IMR-90 (cell line): ENCODE measurements around the gene NECTIN2. TPM values are rescaled to one million over a fixed set of nuclear protein-coding genes. Genes with fewer than 3 reads are reported as not detected.

Experiments used
- ATAC-seq: fragments of 200-7000 bp; cut with Tn5 transposase; 2 replicates; pipeline ENCODE4 v1.9.1; 2020; ENCODE audit warnings: low read depth, mild to moderate bottlenecking, moderate library complexity
- BruUV-seq: library from RNA; stranded (reverse); fragments of 400-500 nt; replicated peaks from 2 replicates; lab custom pipeline; 2021; lab: Mats Ljungman, UMichigan
- CTCF ChIA-PET: fragments of 300-600 bp; formaldehyde crosslinking; extraction: SDS; loops from one replicate; lab custom pipeline; 2021; ENCODE audit warnings: antibody characterized with exemption; lab: Yijun Ruan, JAX
- POLR2A ChIA-PET: fragments of 300-600 bp; sonication (Branson Sonifier 250); formaldehyde crosslinking; loops from one replicate; lab custom pipeline; 2022; ENCODE audit warnings: antibody characterized with exemption; ENCODE audit not compliant: unreplicated experiment; lab: Charles Lee
- DNase-seq: peaks from one replicate; pipeline ENCODE4 v3.0.0; 2013
- H2AFZ ChIP-seq: replicated peaks from 2 replicates; pipeline ENCODE3; 2013; ENCODE audit warnings: low read length, mild to moderate bottlenecking; ENCODE audit not compliant: poor library complexity
- H2AK5ac ChIP-seq: 2 replicates; pipeline ENCODE4 v1.6.1; 2013; ENCODE audit warnings: low read depth, low read length, inconsistent platforms
- H2AK9ac ChIP-seq: replicated peaks from 2 replicates; pipeline ENCODE3; 2013; ENCODE audit warnings: mild to moderate bottlenecking, low read depth, low read length, moderate library complexity; ENCODE audit not compliant: poor library complexity
- H2BK120ac ChIP-seq: 2 replicates; pipeline ENCODE4 v1.6.1; 2013; ENCODE audit warnings: low read depth, low read length, inconsistent platforms
- H2BK15ac ChIP-seq: 3 replicates; pipeline ENCODE4 v1.6.1; 2013; ENCODE audit warnings: low read depth, low read length, inconsistent platforms
- H2BK20ac ChIP-seq: 2 replicates; pipeline ENCODE4 v1.6.1; 2013; ENCODE audit warnings: low read depth, mild to moderate bottlenecking, inconsistent platforms, low read length, moderate library complexity
- H2BK5ac ChIP-seq: 2 replicates; pipeline ENCODE4 v1.6.1; 2013; ENCODE audit warnings: mild to moderate bottlenecking, low read depth, low read length, inconsistent platforms; ENCODE audit not compliant: poor library complexity, severe bottlenecking
- H3K14ac ChIP-seq: replicated peaks from 2 replicates; pipeline ENCODE4 v1.6.1; 2013; ENCODE audit warnings: low read depth, low read length, inconsistent platforms
- H3K18ac ChIP-seq: 2 replicates; pipeline ENCODE4 v1.6.1; 2013; ENCODE audit warnings: low read depth, low read length, control low read depth
- H3K23ac ChIP-seq: 2 replicates; pipeline ENCODE4 v1.6.1; 2013; ENCODE audit warnings: low read depth, low read length, inconsistent platforms
- H3K27ac ChIP-seq: 2 replicates; pipeline ENCODE4 v1.5.1; 2013; ENCODE audit warnings: mild to moderate bottlenecking, control low read depth, low read length; ENCODE audit not compliant: insufficient read depth
- H3K27me3 ChIP-seq: 2 replicates; pipeline ENCODE4 v1.6.1; 2013; ENCODE audit warnings: low read length; ENCODE audit not compliant: control insufficient read depth, insufficient read depth
- H3K36me3 ChIP-seq: 2 replicates; pipeline ENCODE4 v1.6.1; 2013; ENCODE audit warnings: low read length, mixed read lengths; ENCODE audit not compliant: control insufficient read depth, insufficient read depth
- H3K4ac ChIP-seq: 2 replicates; pipeline ENCODE4 v1.6.1; 2013; ENCODE audit warnings: low read depth, low read length, inconsistent platforms
- H3K4me1 ChIP-seq: 2 replicates; pipeline ENCODE4 v1.6.1; 2013; ENCODE audit warnings: low read length, mixed read lengths; ENCODE audit not compliant: control insufficient read depth, insufficient read depth
- H3K4me2 ChIP-seq: 2 replicates; pipeline ENCODE4 v1.6.1; 2013; ENCODE audit warnings: low read depth, mild to moderate bottlenecking, control low read depth, low read length, moderate library complexity
- H3K4me3 ChIP-seq: 2 replicates; pipeline ENCODE4 v1.5.1; 2013; ENCODE audit warnings: low read depth, mild to moderate bottlenecking, control low read depth, low read length, moderate library complexity; ENCODE audit not compliant: insufficient read depth
- H3K56ac ChIP-seq: 2 replicates; pipeline ENCODE4 v1.6.1; 2013; ENCODE audit warnings: low read length, inconsistent platforms; ENCODE audit not compliant: insufficient read depth; ENCODE audit errors: extremely low read depth
- H3K79me1 ChIP-seq, 2 experiments: 2 replicates each; pipeline ENCODE4 v1.6.1; 2013; ENCODE audit warnings: low read length in 2 of 2, inconsistent platforms in 1 of 2, low read depth in 1 of 2
- H3K9ac ChIP-seq: 2 replicates; pipeline ENCODE4 v1.6.1; 2013; ENCODE audit warnings: low read depth, low read length, control low read depth
- H3K9me1 ChIP-seq: 2 replicates; pipeline ENCODE4 v1.6.1; 2013; ENCODE audit warnings: low read length, inconsistent platforms; ENCODE audit not compliant: insufficient read depth
- H3K9me3 ChIP-seq: 2 replicates; pipeline ENCODE4 v1.6.1; 2013; ENCODE audit warnings: low read length; ENCODE audit not compliant: control insufficient read depth, insufficient read depth
- H4K20me1 ChIP-seq: 2 replicates; pipeline ENCODE4 v1.6.1; 2013; ENCODE audit warnings: low read length, inconsistent platforms; ENCODE audit not compliant: insufficient read depth
- H4K5ac ChIP-seq: 2 replicates; pipeline ENCODE4 v1.6.1; 2013; ENCODE audit warnings: mild to moderate bottlenecking, low read depth, low read length, control low read depth
- H4K8ac ChIP-seq, 2 experiments: 2 replicates each; pipeline ENCODE4 v1.6.1; 2013; ENCODE audit warnings: low read depth in 2 of 2, low read length in 2 of 2, control low read depth in 1 of 2, inconsistent platforms in 1 of 2
- H4K91ac ChIP-seq: 2 replicates; pipeline ENCODE4 v1.6.1; 2013; ENCODE audit warnings: low read depth, low read length, inconsistent platforms; ENCODE audit not compliant: insufficient read depth
- CHD1 ChIP-seq: IDR thresholded peaks from 2 replicates; pipeline ENCODE4 v1.6.1; 2012; ENCODE audit warnings: low read depth, low read length, improper control_type of control experiment
- MAZ ChIP-seq: IDR thresholded peaks from 2 replicates; pipeline ENCODE4 v1.6.1; 2012; ENCODE audit warnings: low read depth, mild to moderate bottlenecking, low read length, improper control_type of control experiment, moderate library complexity, borderline replicate concordance
- NFE2L2 ChIP-seq: fragments of 150-350 bp; IDR thresholded peaks from 2 replicates; pipeline ENCODE4 v1.6.1; 2016; ENCODE audit warnings: low read depth, mild to moderate bottlenecking, low read length
- POLR2A ChIP-seq: IDR thresholded peaks from 2 replicates; pipeline ENCODE4 v1.6.1; 2012; ENCODE audit warnings: mild to moderate bottlenecking, low read depth, low read length
- WGBS, 2 experiments: methylation state at CpG; one replicate each; pipeline versions ENCODE4 v1.1.5 to v1.1.7; 2013; ENCODE audit warnings: missing lambda C conversion rate in 2 of 2; ENCODE audit not compliant: insufficient read length in 1 of 2; ENCODE audit errors: extremely low coverage in 2 of 2; 5-methylcytosine and 5-hydroxymethylcytosine counted together
- dilution Hi-C: fragments of 300-500 bp; cut with HindIII; formaldehyde crosslinking; loops from one replicate; pipeline ENCODE4 v1.14.3; 2018; ENCODE audit warnings: low sequenced_read_pairs; ENCODE audit not compliant: unreplicated experiment
- in situ Hi-C: fragments of 300-500 bp; cut with MboI; formaldehyde crosslinking; loops from 3 replicates; pipeline ENCODE4 v1.14.3; 2019; ENCODE audit warnings: low sequenced_read_pairs, inconsistent platforms, mixed read lengths
- intact Hi-C: fragments of 100-400 bp; cut with micrococcal nuclease; formaldehyde crosslinking; loops from 2 replicates; pipeline ENCODE4 v1.10.0; 2022
- polyA plus RNA-seq, 3 experiments: library from polyadenylated mRNA; depleted of rRNA; stranded (reverse); fragments of >200 nt; gene quantifications; 2 replicates each; pipeline ENCODE4 v1.2.3, GENCODE V29; 2012; ENCODE audit warnings: low replicate concordance in 1 of 3
- total RNA-seq: library from RNA; depleted of rRNA; stranded (reverse); fragments of >200 nt; gene quantifications from 2 replicates; pipeline ENCODE4 v1.2.3, GENCODE V29; 2012
- TF ChIP-seq, protein P1 (sequence below): conservative IDR thresholded peaks from 2 replicates; pipeline ENCODE4 v1.5.1; 2012; ENCODE audit warnings: mild to moderate bottlenecking, low read depth, low read length, improper control_type of control experiment
- TF ChIP-seq, protein P2 (sequence below): fragments of 150-350 bp; IDR thresholded peaks from 2 replicates; pipeline ENCODE4 v1.6.1; 2017; ENCODE audit warnings: mild to moderate bottlenecking, antibody characterized with exemption, low read length, low read depth

The NECTIN2 gene
- total and polyA plus RNA-seq, 2 of the 4 experiments (the other 2 are of a cell fraction), result 77.8 to 170 TPM

DNA sequence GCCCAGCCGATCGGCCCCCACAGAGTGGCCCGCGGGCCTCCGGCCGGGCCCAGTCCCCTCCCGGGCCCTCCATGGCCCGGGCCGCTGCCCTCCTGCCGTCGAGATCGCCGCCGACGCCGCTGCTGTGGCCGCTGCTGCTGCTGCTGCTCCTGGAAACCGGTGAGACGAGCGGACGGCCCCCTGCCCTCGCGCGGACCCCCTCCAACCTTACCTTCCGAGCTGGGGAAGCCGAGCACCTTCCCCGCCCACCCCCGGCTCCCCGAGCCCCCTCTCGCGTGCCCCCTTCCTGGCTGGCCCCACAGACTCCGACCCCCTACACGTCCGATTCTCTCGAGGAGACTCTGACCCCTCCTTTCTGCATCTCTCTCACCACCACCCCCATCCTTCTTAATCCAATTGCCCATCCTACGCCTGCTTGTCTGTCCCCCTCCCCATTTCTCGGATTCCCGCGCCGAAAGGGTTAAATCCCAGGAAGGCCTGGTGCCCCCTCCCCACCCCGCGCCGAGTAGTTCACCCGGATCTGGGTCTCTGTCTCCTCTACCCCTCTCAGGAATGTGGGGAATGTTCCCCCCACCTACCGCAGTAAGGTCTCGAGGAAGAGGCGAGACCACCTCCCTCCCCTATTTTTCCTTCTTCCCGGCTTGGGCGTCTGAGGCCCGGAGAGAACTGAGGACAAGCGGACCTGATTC, 502 bp downstream of the NECTIN2 start:
- peak overlapping the region; percentile 100 for H3K9ac ChIP-seq
- peaks cover 43% of the 10 kb centered on the region for H4K20me1 ChIP-seq
- peaks cover 12% of the 10 kb centered on the region for H3K4me1 ChIP-seq
- peak overlapping the region; percentile 97 for H3K27ac ChIP-seq
- peak overlapping the region; percentile 97 for H3K4me3 ChIP-seq
- peak overlapping the region; percentile 72; the same call in 1 of the 2 replicates for H2BK120ac ChIP-seq
- peaks cover 3% of the 10 kb centered on the region; the same call in 1 of the 2 replicates for H3K36me3 ChIP-seq
- H3K23ac ChIP-seq, result peak overlapping the region; percentile 97
- H3K9me3 ChIP-seq, result no peaks in the 10 kb centered on the region
- ChIA-PET CTCF (interaction anchor here (1.0 to 1.4 kb wide), 2 partner anchors 63 to 122 kb away, joined by 4 to 6 read pairs; no protein-coding TSS in a partner anchor), POLR2A (no interaction called here)
- no peak overlapping the region for H2BK20ac ChIP-seq
- WGBS, 2 experiments, result 0% methylated on average over 16 of the region's 51 CpGs; no CpG with 5 or more reads in 1 of the 2 experiments
- H2BK5ac ChIP-seq, result peak overlapping the region; percentile 77
- peak overlapping the region; percentile 77 for H3K4me2 ChIP-seq
- H3K56ac ChIP-seq, result peak overlapping the region; percentile 93
- H3K9me1 ChIP-seq, result peaks cover 6% of the 10 kb centered on the region
- peak overlapping the region; percentile 96 for H2AK5ac ChIP-seq
- 0 out of 3 replicates have a peak overlapping the region, but pooled peaks have one; percentile 63 for H2BK15ac ChIP-seq
- no peak for DNase-seq
- dilution Hi-C loops (no loop called here), in situ Hi-C loops (no loop called here), intact Hi-C loops (loop anchor here (2.0 to 5.0 kb wide), 2 partner anchors 44 to 274 kb away; partner anchors contain the start of gene TOMM40)
- H2AK9ac ChIP-seq, result peak overlapping the region; percentile 67
- peak overlapping the region; percentile 20 to 80; a peak in 3 of 4 replicates for H4K8ac ChIP-seq
- no TSS peak for BruUV-seq
- H3K4ac ChIP-seq, result peak overlapping the region; percentile 95
- no peak; the same call in 1 of the 2 replicates for ATAC-seq
- peak overlapping the region; percentile 86 for H4K91ac ChIP-seq
- no peaks in the 10 kb centered on the region for H3K27me3 ChIP-seq
- peak overlapping the region; percentile 98 for H3K14ac ChIP-seq
- TF ChIP-seq, protein P1, sequence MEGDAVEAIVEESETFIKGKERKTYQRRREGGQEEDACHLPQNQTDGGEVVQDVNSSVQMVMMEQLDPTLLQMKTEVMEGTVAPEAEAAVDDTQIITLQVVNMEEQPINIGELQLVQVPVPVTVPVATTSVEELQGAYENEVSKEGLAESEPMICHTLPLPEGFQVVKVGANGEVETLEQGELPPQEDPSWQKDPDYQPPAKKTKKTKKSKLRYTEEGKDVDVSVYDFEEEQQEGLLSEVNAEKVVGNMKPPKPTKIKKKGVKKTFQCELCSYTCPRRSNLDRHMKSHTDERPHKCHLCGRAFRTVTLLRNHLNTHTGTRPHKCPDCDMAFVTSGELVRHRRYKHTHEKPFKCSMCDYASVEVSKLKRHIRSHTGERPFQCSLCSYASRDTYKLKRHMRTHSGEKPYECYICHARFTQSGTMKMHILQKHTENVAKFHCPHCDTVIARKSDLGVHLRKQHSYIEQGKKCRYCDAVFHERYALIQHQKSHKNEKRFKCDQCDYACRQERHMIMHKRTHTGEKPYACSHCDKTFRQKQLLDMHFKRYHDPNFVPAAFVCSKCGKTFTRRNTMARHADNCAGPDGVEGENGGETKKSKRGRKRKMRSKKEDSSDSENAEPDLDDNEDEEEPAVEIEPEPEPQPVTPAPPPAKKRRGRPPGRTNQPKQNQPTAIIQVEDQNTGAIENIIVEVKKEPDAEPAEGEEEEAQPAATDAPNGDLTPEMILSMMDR, result no peak
- TF ChIP-seq MAZ (peak; percentile 61; the same call in 1 of the 2 replicates), CHD1 (0 out of 2 replicates have a peak, but pooled peaks have one; percentile 16), NFE2L2 (no peak), POLR2A (peak; percentile 44)
- TF ChIP-seq, protein P2, sequence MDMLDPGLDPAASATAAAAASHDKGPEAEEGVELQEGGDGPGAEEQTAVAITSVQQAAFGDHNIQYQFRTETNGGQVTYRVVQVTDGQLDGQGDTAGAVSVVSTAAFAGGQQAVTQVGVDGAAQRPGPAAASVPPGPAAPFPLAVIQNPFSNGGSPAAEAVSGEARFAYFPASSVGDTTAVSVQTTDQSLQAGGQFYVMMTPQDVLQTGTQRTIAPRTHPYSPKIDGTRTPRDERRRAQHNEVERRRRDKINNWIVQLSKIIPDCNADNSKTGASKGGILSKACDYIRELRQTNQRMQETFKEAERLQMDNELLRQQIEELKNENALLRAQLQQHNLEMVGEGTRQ, result no peak
- peak overlapping the region; percentile 82 for H2AFZ ChIP-seq
- peak overlapping the region; percentile 43; the same call in 1 of the 2 replicates for H4K5ac ChIP-seq
- peaks cover 0 to 47% of the 10 kb centered on the region in 2 experiments; a peak in 2 of 4 replicates for H3K79me1 ChIP-seq
- peak overlapping the region; percentile 82 for H3K18ac ChIP-seq
